ENCODE measurements around the gene EPB41L4A. TPM values are rescaled to one million over a fixed set of nuclear protein-coding genes. Genes with fewer than 3 reads are reported as not detected.
"Not testable (repeated sequence)": the region's sequence is repeated elsewhere in the genome, so short reads cannot be mapped to it uniquely, and the experiment has no call there.

EPB41L4A gene
- total RNA-seq, 4 donors from 2014 or later, result 9.1 to 16.2 (median 14.1) TPM

DNA sequence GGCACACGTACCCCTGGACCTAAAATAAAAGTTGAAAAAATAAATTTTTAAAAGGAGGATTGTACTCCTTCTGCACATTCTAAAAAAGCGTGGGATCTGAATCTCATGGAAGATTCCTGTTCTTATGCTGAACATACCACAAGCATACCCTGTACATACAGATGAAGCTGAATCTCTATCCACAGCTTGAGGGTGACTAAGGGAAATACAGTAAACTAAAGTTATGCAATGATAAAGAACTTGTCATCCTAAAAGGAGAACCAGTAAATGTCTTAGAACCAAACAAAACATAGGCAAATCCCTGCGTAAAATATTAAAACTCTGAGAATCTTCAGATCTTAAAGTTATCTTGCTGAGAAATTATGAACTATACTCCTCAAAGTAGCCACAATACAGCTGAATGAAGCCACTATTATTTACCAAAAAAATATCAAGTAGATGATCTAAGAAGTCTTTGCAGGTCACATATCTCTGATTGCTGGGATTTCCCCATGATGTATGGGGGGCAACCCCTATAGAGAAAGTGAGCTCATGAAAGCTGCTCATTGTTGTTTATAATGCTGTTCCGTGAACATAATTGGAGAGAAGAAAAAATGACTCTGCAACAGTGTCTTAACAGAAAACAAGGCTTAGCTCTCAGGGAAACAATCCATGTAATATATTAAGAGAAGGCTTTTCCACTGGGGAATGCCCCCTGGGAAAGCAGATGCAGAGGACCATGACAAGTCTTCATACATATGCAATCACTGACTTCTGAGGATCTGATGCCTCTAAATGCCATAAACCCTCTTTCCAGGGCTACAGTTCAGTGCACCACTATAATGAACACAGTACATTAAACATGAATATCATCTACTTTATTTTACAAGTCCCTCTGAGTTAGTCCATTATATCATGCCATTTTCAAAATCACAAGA, 210.1 kb downstream of the EPB41L4A start:
- no peak for DNase-seq (ENCODE audit: low spot score in 2 of 2)
- TF ChIP-seq, protein P1, sequence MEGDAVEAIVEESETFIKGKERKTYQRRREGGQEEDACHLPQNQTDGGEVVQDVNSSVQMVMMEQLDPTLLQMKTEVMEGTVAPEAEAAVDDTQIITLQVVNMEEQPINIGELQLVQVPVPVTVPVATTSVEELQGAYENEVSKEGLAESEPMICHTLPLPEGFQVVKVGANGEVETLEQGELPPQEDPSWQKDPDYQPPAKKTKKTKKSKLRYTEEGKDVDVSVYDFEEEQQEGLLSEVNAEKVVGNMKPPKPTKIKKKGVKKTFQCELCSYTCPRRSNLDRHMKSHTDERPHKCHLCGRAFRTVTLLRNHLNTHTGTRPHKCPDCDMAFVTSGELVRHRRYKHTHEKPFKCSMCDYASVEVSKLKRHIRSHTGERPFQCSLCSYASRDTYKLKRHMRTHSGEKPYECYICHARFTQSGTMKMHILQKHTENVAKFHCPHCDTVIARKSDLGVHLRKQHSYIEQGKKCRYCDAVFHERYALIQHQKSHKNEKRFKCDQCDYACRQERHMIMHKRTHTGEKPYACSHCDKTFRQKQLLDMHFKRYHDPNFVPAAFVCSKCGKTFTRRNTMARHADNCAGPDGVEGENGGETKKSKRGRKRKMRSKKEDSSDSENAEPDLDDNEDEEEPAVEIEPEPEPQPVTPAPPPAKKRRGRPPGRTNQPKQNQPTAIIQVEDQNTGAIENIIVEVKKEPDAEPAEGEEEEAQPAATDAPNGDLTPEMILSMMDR (IDR thresholded peaks at IDR 0.05), result no peak
- no peak for TF ChIP-seq POLR2A (IDR thresholded peaks at IDR 0.05)
- WGBS, 2 donors, result 86% methylated on average over 4 of the region's 4 CpGs
- no peak overlapping the region for H3K4me3 ChIP-seq (ENCODE audit: low read depth, poor library complexity, severe bottlenecking)
- intact Hi-C loops (cut with DNase I; ENCODE audit: low total_unique reads), result no loop called here

DNA sequence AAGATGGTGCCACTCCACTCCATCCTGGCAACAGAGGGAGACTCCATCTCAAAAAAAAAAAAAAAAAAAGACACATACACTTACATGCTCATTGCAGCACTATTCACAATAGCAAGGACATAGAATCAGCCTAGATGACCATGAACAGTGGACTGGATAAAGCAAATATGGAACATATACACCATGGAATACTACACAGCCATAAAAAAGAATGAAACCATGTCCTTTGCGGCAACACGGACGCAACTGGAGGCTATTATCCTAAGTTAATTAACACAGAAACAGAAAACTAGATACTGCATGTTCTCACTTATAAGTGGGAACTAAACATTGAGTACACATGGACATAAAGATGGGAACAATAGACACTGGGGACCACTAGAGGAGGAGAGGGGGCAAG, 210.9 kb downstream of the EPB41L4A start:
- intact Hi-C loops (cut with DNase I; ENCODE audit: low total_unique reads); DNase-seq (ENCODE audit: low spot score in 2 of 2); H3K4me3 ChIP-seq (ENCODE audit: low read depth, poor library complexity, severe bottlenecking): not testable (repeated sequence)
- WGBS, 2 donors, result 98 to 100% methylated on average over 3 of the region's 3 CpGs

DNA sequence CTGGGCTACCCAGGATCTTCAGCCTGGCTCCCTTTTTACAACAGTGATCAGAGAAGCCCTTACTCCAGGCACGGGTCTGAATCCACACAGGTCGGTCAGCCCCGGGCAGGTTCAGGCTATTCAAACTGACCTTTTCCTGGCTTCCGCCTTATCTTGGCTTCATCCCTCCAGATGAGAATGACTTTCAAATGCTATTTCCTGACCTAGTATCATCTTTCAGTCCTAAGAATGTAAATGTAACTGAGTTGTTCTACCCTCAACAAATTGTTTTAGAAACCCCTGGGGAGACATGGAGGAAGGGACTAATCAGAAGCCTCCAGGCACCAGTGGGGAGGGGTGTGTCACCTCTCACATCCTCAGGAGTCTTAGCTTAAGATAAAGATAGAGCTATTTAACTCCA, 213.2 kb downstream of the EPB41L4A start:
- WGBS, 2 donors, result 42 to 89% methylated on average over 4 of the region's 4 CpGs
- TF ChIP-seq, protein P1 (IDR thresholded peaks at IDR 0.05), result no peak
- no peak for TF ChIP-seq POLR2A (IDR thresholded peaks at IDR 0.05)
- intact Hi-C loops (cut with DNase I; ENCODE audit: low total_unique reads), result no loop called here

DNA sequence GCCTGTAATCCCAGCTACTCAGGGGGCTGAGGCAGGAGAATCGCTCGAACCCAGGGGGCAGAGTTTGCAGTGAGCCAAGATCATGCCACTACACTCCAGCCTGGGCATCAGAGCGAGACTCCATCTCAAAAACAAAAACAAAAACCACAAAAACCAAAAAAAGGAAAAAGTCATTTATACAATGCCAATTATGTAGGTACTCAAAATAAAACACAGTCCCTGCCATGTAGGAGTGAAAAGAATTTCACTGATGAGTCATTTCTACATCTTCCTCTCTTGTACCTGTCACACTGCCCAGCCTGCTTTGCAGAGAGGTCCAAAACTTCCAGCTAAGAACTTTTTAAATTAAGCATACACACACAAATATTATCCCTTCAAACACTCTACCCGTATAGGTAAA, 215.8 kb downstream of the EPB41L4A start:
- DNase-seq (ENCODE audit: low spot score in 2 of 2), result no peak
- intact Hi-C loops (cut with DNase I; ENCODE audit: low total_unique reads), result no loop called here
- WGBS, 2 donors, result 72 to 87% methylated on average over 4 of the region's 4 CpGs
- no peak overlapping the region for H3K4me3 ChIP-seq (ENCODE audit: low read depth, poor library complexity, severe bottlenecking)
- TF ChIP-seq POLR2A (IDR thresholded peaks at IDR 0.05), result no peak
- TF ChIP-seq, protein P1 (IDR thresholded peaks at IDR 0.05), result no peak

More for the DNA sequence above, 213.2 kb downstream of the EPB41L4A start:
- H3K4me3 ChIP-seq (ENCODE audit: low read depth, poor library complexity, severe bottlenecking), result no peak overlapping the region
- no peak for DNase-seq (ENCODE audit: low spot score in 2 of 2)

DNA sequence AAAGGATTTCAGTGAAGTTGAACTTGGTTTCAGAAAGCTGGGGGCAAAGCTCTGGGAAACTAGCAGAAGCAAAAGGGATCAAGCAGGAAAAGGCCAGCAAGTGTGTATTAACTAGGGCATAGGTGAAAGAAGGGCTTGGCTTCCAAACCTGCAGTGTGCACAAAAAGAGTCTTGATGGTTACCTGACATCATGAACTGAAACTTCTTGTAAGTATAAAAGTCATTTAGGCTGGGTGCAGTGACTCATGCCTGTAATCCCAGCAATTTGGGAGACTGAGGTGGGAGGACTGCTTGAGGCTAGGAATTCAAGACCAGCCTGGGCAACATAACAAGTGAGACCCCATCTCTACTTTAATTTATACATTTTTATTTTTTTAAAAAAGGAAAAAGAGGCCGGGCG, 216.4 kb downstream of the EPB41L4A start:
- no peak for TF ChIP-seq POLR2A (IDR thresholded peaks at IDR 0.05)
- TF ChIP-seq, protein P1 (IDR thresholded peaks at IDR 0.05), result no peak
- intact Hi-C loops (cut with DNase I; ENCODE audit: low total_unique reads), result no loop called here
- WGBS, 2 donors, result 97 to 100% methylated on average over 2 of the region's 2 CpGs
- H3K4me3 ChIP-seq (ENCODE audit: low read depth, poor library complexity, severe bottlenecking), result no peak overlapping the region
- no peak for DNase-seq (ENCODE audit: low spot score in 2 of 2)

DNA sequence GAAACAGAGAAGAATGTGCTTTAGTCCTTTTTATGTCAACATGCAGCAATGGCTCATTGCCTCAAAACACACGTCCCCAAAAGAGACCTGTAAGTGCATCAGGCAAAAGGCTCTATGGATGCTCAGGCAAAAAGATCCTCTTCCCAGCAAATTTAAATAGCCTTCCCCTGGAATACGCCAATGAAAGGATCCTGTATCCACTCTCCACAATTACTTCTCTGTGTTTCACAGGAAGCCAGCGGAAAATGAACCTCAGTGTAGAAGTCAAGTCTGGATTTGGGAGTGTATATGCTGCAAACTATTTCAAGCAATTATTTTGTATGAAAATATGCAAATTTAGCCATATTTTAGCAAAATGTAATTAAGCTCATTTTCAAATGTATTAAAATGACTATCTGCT, 217.9 kb downstream of the EPB41L4A start:
- TF ChIP-seq, protein P1 (IDR thresholded peaks at IDR 0.05), result no peak
- TF ChIP-seq POLR2A (IDR thresholded peaks at IDR 0.05), result no peak
- H3K4me3 ChIP-seq (ENCODE audit: low read depth, poor library complexity, severe bottlenecking), result no peak overlapping the region
- 91 to 93% methylated on average over 3 of the region's 3 CpGs for WGBS, 2 donors
- DNase-seq (ENCODE audit: low spot score in 2 of 2), result no peak
- intact Hi-C loops (cut with DNase I; ENCODE audit: low total_unique reads), result no loop called here

All from lower leg skin (tissue), 4 donors.